Prostate gland (tissue), 2 donors: ENCODE measurements around the gene BAIAP2. TPM values are rescaled to one million over a fixed set of nuclear protein-coding genes. Genes with fewer than 3 reads are reported as not detected.
A peak's percentile ranks its signal among the peaks of the same experiment; 100 is the strongest.

ENCODE experiments used
- DNase-seq: peaks from one replicate; pipeline ENCODE4 v3.0.0-alpha.2; 2019; ENCODE audit warnings: low spot score
- H3K27ac ChIP-seq, 2 donors: fragments of 200-600 bp; sonication (generic); 2 replicates each; pipeline ENCODE4 v1.5.1; 2017 to 2019
- H3K27me3 ChIP-seq: fragments of 200-600 bp; sonication (generic); replicated peaks from 2 replicates; pipeline ENCODE4 v1.5.1; 2019; ENCODE audit not compliant: insufficient read depth
- H3K36me3 ChIP-seq, 2 donors: fragments of 200-600 bp; sonication (generic); 1 replicate in 1 of 2; 2 replicates in 1 of 2; pipeline versions ENCODE4 v1.5.1 to v1.8.1; 2017 to 2019
- H3K4me1 ChIP-seq: fragments of 200-600 bp; sonication (generic); replicated peaks from 2 replicates; pipeline ENCODE4 v1.5.1; 2019
- H3K4me3 ChIP-seq, 2 donors: fragments of 200-600 bp; sonication (generic); 2 replicates each; pipeline ENCODE4 v1.5.1; 2017 to 2019
- H3K9me3 ChIP-seq: fragments of 200-600 bp; sonication (generic); 2 replicates; pipeline ENCODE4 v1.5.1; 2017
- CTCF ChIP-seq, 4 experiments: fragments of 200-600 bp in 2 of 4; fragments of 450-650 bp in 2 of 4; sonication (generic) in 2 of 4; IDR thresholded peaks; 1 replicate in 3 of 4; 2 replicates in 1 of 4; pipeline ENCODE4 v1.5.1; 2016 to 2019; ENCODE audit warnings: antibody characterized with exemption in 4 of 4, mild to moderate bottlenecking in 2 of 4, moderate library complexity in 2 of 4
- POLR2A ChIP-seq: fragments of 450-650 bp; IDR thresholded peaks from one replicate; pipeline ENCODE4 v1.6.1; 2016; ENCODE audit warnings: antibody characterized with exemption, mild to moderate bottlenecking
- POLR2AphosphoS5 ChIP-seq: sonication (generic); formaldehyde crosslinking; IDR thresholded peaks from one replicate; pipeline ENCODE4 v1.6.1; 2017; ENCODE audit warnings: antibody characterized with exemption
- WGBS: methylation state at CpG from one replicate; pipeline ENCODE4 v1.1.5; 2018; 5-methylcytosine and 5-hydroxymethylcytosine counted together
- intact Hi-C: fragments of 100-400 bp; cut with DNase I; formaldehyde crosslinking; loops from one replicate; pipeline ENCODE4 v1.14.2; 2022
- total RNA-seq, 2 donors: library from RNA; depleted of rRNA; stranded (reverse); fragments of >200 nt; gene quantifications; one replicate each; pipeline ENCODE4 v1.1.0, GENCODE V29; 2016

The BAIAP2 gene
- total RNA-seq, 2 donors from 2014 or later: 125 to 148 TPM

- no peak for DNase-seq
- intact Hi-C loops: loop anchor here (5.0 kb wide), 1 partner anchor 33 kb away; no protein-coding TSS in a partner anchor
- no peak overlapping the region for H3K27ac ChIP-seq
- H3K4me3 ChIP-seq: no peak overlapping the region
- TF ChIP-seq POLR2AphosphoS5: no peak
- no peak for TF ChIP-seq POLR2A
- TF ChIP-seq CTCF (IDR thresholded peaks at IDR 0.05): no peak
- no peaks in the 10 kb centered on the region for H3K27me3 ChIP-seq
- H3K36me3 ChIP-seq: no peaks in the 10 kb centered on the region
- 88% methylated on average over 23 of the region's 24 CpGs for WGBS
- H3K9me3 ChIP-seq: no peaks in the 10 kb centered on the region
- H3K4me1 ChIP-seq: no peaks in the 10 kb centered on the region
Observed at GRCh38 chr17:81019563-81020442, 15.1 kb upstream of the BAIAP2 start.

- Histone ChIP-seq H3K27ac (peak overlapping the region in 1 of 2 donors; percentile 58), H3K9me3 (no peaks in the 10 kb centered on the region), H3K4me3 (no peak overlapping the region), H3K36me3 (no peaks in the 10 kb centered on the region), H3K27me3 (no peaks in the 10 kb centered on the region), H3K4me1 (no peaks in the 10 kb centered on the region)
- DNase-seq: no peak
- 85% methylated on average over 11 of the region's 11 CpGs for WGBS
- TF ChIP-seq CTCF (IDR thresholded peaks at IDR 0.05) (no peak), POLR2AphosphoS5 (no peak), POLR2A (no peak)
- intact Hi-C loops: loop anchor here (5.0 kb wide), 1 partner anchor 33 kb away; no protein-coding TSS in a partner anchor
Observed at GRCh38 chr17:81020443-81020766, 14.5 kb upstream of the BAIAP2 start.

- Histone ChIP-seq H3K27me3 (no peaks in the 10 kb centered on the region), H3K9me3 (no peaks in the 10 kb centered on the region), H3K4me1 (no peaks in the 10 kb centered on the region), H3K36me3 (no peaks in the 10 kb centered on the region), H3K4me3 (no peak overlapping the region), H3K27ac (peak overlapping the region; percentile 54 to 58)
- intact Hi-C loops: loop anchor here (5.0 kb wide), 1 partner anchor 34 kb away; no protein-coding TSS in a partner anchor
- no peak for DNase-seq
- TF ChIP-seq POLR2A: no peak
- no peak for TF ChIP-seq CTCF (IDR thresholded peaks at IDR 0.05)
- no peak for TF ChIP-seq POLR2AphosphoS5
- WGBS: 27% methylated on average over 24 of the region's 24 CpGs
Observed at GRCh38 chr17:81020767-81021497, 14.0 kb upstream of the BAIAP2 start.

GRCh38 chr17:81021531-81022343, 13.2 kb upstream of the BAIAP2 start:
- peak overlapping the region; percentile 54 to 58 for H3K27ac ChIP-seq
- no peaks in the 10 kb centered on the region for H3K4me1 ChIP-seq
- intact Hi-C loops: loop anchor here (5.0 kb wide), 1 partner anchor 34 kb away; no protein-coding TSS in a partner anchor

More at GRCh38 chr17:81021531-81022343, 13.2 kb upstream of the BAIAP2 start:
- Histone ChIP-seq H3K27me3 (no peaks in the 10 kb centered on the region), H3K9me3 (no peaks in the 10 kb centered on the region), H3K4me3 (no peak overlapping the region), H3K36me3 (no peaks in the 10 kb centered on the region)
- TF ChIP-seq POLR2AphosphoS5 (no peak), POLR2A (no peak), CTCF (IDR thresholded peaks at IDR 0.05) (no peak)
- DNase-seq: no peak
- 87% methylated on average over 19 of the region's 19 CpGs for WGBS
